H9 (cell line): Measurements from ENCODE around the gene AKT3. TPM values are rescaled to one million over a fixed set of nuclear protein-coding genes. Genes with fewer than 3 reads are reported as not detected.

Source experiments
- DNase-seq: peaks from one replicate; pipeline ENCODE4 v3.0.0-alpha.2; 2017
- H2AFZ ChIP-seq: one replicate; pipeline ENCODE4 v1.6.1; 2013; ENCODE audit warnings: mild to moderate bottlenecking, low read length, control low read depth, moderate library complexity
- H2AK5ac ChIP-seq: 2 replicates; pipeline ENCODE4 v1.6.1; 2013; ENCODE audit warnings: low read length, control low read depth, mixed read lengths; ENCODE audit not compliant: insufficient read length
- H2BK120ac ChIP-seq: one replicate; pipeline ENCODE4 v1.6.1; 2013; ENCODE audit warnings: low read depth, mild to moderate bottlenecking, low read length, control low read depth, inconsistent platforms; ENCODE audit not compliant: poor library complexity, severe bottlenecking
- H2BK12ac ChIP-seq: 2 replicates; pipeline ENCODE4 v1.6.1; 2013; ENCODE audit warnings: low read length, control low read depth, mixed read lengths, low read depth; ENCODE audit not compliant: insufficient read length
- H2BK15ac ChIP-seq: 2 replicates; pipeline ENCODE4 v1.6.1; 2013; ENCODE audit warnings: low read depth, low read length, control low read depth
- H2BK20ac ChIP-seq: one replicate; pipeline ENCODE4 v1.6.1; 2013; ENCODE audit warnings: low read depth, mild to moderate bottlenecking, low read length, control low read depth, inconsistent platforms; ENCODE audit not compliant: poor library complexity, severe bottlenecking
- H2BK5ac ChIP-seq: 2 replicates; pipeline ENCODE4 v1.6.1; 2013; ENCODE audit warnings: low read length, control low read depth, mixed read lengths; ENCODE audit not compliant: insufficient read length
- H3K14ac ChIP-seq: 2 replicates; pipeline ENCODE4 v1.6.1; 2013; ENCODE audit warnings: low read length, control low read depth; ENCODE audit not compliant: insufficient read depth
- H3K18ac ChIP-seq: 2 replicates; pipeline ENCODE4 v1.6.1; 2013; ENCODE audit warnings: low read depth, mild to moderate bottlenecking, mixed read lengths, low read length, control low read depth; ENCODE audit not compliant: insufficient read length
- H3K23ac ChIP-seq: 2 replicates; pipeline ENCODE4 v1.6.1; 2013; ENCODE audit warnings: low read length, control low read depth, mixed read lengths, low read depth; ENCODE audit not compliant: insufficient read length
- H3K23me2 ChIP-seq: 2 replicates; pipeline ENCODE4 v1.6.1; 2013; ENCODE audit warnings: low read depth, mild to moderate bottlenecking, mixed read lengths, low read length, control low read depth; ENCODE audit not compliant: insufficient read length, poor library complexity, severe bottlenecking
- H3K27ac ChIP-seq: 2 replicates; pipeline ENCODE4 v1.5.1; 2013; ENCODE audit warnings: low read length, control low read depth, mixed read lengths, low read depth; ENCODE audit not compliant: insufficient read length
- H3K27me3 ChIP-seq: 2 replicates; pipeline ENCODE4 v1.6.1; 2013; ENCODE audit warnings: low read length, control low read depth, inconsistent platforms; ENCODE audit not compliant: insufficient read depth
- H3K4ac ChIP-seq: 2 replicates; pipeline ENCODE4 v1.6.1; 2013; ENCODE audit warnings: low read depth, mild to moderate bottlenecking, control low read depth, inconsistent platforms, low read length, moderate library complexity
- H3K4me1 ChIP-seq: 2 replicates; pipeline ENCODE4 v1.6.1; 2013; ENCODE audit warnings: low read length, control low read depth, inconsistent platforms; ENCODE audit not compliant: insufficient read depth
- H3K4me2 ChIP-seq: 2 replicates; pipeline ENCODE4 v1.6.1; 2013; ENCODE audit warnings: low read length, control low read depth, mixed read lengths; ENCODE audit not compliant: insufficient read length, insufficient read depth
- H3K56ac ChIP-seq: 2 replicates; pipeline ENCODE4 v1.6.1; 2013; ENCODE audit warnings: low read depth, mild to moderate bottlenecking, mixed read lengths, low read length, control low read depth; ENCODE audit not compliant: insufficient read length
- H3K79me1 ChIP-seq: 2 replicates; pipeline ENCODE4 v1.6.1; 2013; ENCODE audit warnings: low read depth, mild to moderate bottlenecking, moderate library complexity, low read length, control low read depth, inconsistent platforms; ENCODE audit not compliant: insufficient read depth, poor library complexity, severe bottlenecking
- H3K79me2 ChIP-seq: 2 replicates; pipeline ENCODE4 v1.6.1; 2013; ENCODE audit warnings: low read length, control low read depth, inconsistent platforms; ENCODE audit not compliant: insufficient read depth
- H3K9ac ChIP-seq: 2 replicates; pipeline ENCODE4 v1.6.1; 2013; ENCODE audit warnings: low read length, control low read depth, mixed read lengths; ENCODE audit not compliant: insufficient read length; ENCODE audit errors: extremely low read depth
- H3K9me3 ChIP-seq: one replicate; pipeline ENCODE4 v1.6.1; 2013; ENCODE audit warnings: low read depth, low read length, inconsistent platforms; ENCODE audit not compliant: control insufficient read depth
- H3T11ph ChIP-seq: one replicate; pipeline ENCODE4 v1.6.1; 2013; ENCODE audit warnings: mild to moderate bottlenecking, low read length, control low read depth, inconsistent platforms
- H4K20me1 ChIP-seq: one replicate; pipeline ENCODE4 v1.6.1; 2013; ENCODE audit not compliant: control insufficient read depth, insufficient read length, insufficient read depth
- H4K5ac ChIP-seq: 2 replicates; pipeline ENCODE4 v1.6.1; 2013; ENCODE audit warnings: low read depth, mild to moderate bottlenecking, mixed read lengths, low read length, control low read depth; ENCODE audit not compliant: insufficient read length
- H4K8ac ChIP-seq: replicated peaks from 2 replicates; pipeline ENCODE4 v1.6.1; 2013; ENCODE audit warnings: low read length, control low read depth, mixed read lengths, low read depth; ENCODE audit not compliant: insufficient read length
- H4K91ac ChIP-seq: 2 replicates; pipeline ENCODE4 v1.6.1; 2013; ENCODE audit warnings: low read depth, mild to moderate bottlenecking, moderate library complexity, mixed read lengths, low read length, control low read depth; ENCODE audit not compliant: insufficient read length
- H3K27ac Mint-ChIP-seq, 3 experiments: 2 replicates in 2 of 3; 3 replicates in 1 of 3; pipeline ENCODE4 v1.8.0; 2020 to 2021; ENCODE audit warnings: mixed read lengths in 3 of 3, mild to moderate bottlenecking in 1 of 3, moderate library complexity in 1 of 3
- H3K27me3 Mint-ChIP-seq: 2 replicates; pipeline ENCODE4 v1.8.0; 2021; ENCODE audit warnings: low read depth, mild to moderate bottlenecking, moderate library complexity, mixed read lengths
- H3K36me3 Mint-ChIP-seq, 3 experiments: 2 replicates in 2 of 3; 3 replicates in 1 of 3; pipeline ENCODE4 v1.8.0; 2020 to 2021; ENCODE audit warnings: low read depth in 3 of 3, mixed read lengths in 3 of 3; ENCODE audit not compliant: insufficient read depth in 1 of 3
- H3K4me1 Mint-ChIP-seq, 2 experiments: 2 replicates each; pipeline ENCODE4 v1.8.0; 2020; ENCODE audit warnings: mixed read lengths in 2 of 2
- H3K4me3 Mint-ChIP-seq, 2 experiments: 2 replicates in 1 of 2; 3 replicates in 1 of 2; pipeline ENCODE4 v1.8.0; 2020 to 2021; ENCODE audit warnings: mild to moderate bottlenecking in 2 of 2, mixed read lengths in 2 of 2, moderate library complexity in 1 of 2
- H3K9me3 Mint-ChIP-seq, 2 experiments: 2 replicates in 1 of 2; 3 replicates in 1 of 2; pipeline ENCODE4 v1.8.0; 2020; ENCODE audit warnings: mild to moderate bottlenecking in 2 of 2, mixed read lengths in 2 of 2, moderate library complexity in 1 of 2
- WGBS: extraction: QIAGEN DNeasy Blood & Tissue Kit; methylation state at CpG from one replicate; pipeline ENCODE4 v1.1.7; 2013; ENCODE audit warnings: missing lambda C conversion rate, low lambda C conversion rate, mixed read lengths; ENCODE audit not compliant: insufficient read length; ENCODE audit errors: extremely low coverage; 5-methylcytosine and 5-hydroxymethylcytosine counted together
- total RNA-seq: library from RNA; stranded (reverse); gene quantifications from 2 replicates; pipeline ENCODE4 v1.2.1, GENCODE V29; 2021
- TF ChIP-seq, protein P1 (sequence below): fragments of 200-600 bp; sonication (generic); conservative IDR thresholded peaks from 3 replicates; pipeline ENCODE4 v1.8.0; 2021; ENCODE audit warnings: antibody characterized with exemption, mild to moderate bottlenecking

AKT3 gene
- total RNA-seq, 1 experiment from 2014 or later, result 27.8 TPM

DNA sequence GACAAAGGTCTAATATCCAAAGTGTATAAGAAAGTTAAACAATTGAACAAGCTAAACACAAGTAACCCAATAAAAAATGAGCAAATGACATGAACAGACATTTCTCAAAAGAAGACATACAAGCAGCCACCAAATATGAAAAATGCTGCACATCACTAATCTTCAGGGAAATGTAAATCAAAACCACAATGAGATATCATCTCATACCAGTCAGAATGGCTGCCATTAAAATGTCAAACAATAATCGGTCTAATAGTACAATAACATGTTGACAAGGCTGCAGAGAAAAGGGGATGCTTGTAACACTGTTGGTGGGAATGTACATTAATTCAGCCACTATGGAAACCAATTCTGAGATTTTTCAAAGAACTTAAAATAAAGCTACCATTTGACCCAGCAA, 264.1 kb downstream of the AKT3 start:
- H2BK5ac ChIP-seq, result no peak overlapping the region
- no peak overlapping the region for H3K4ac ChIP-seq
- H3K27me3 ChIP-seq, result no peaks in the 10 kb centered on the region
- H4K8ac ChIP-seq, result no peak overlapping the region
- no peak overlapping the region for H3K18ac ChIP-seq
- no peaks in the 10 kb centered on the region for H3K23me2 ChIP-seq
- no peak overlapping the region for H2BK12ac ChIP-seq
- no peaks in the 10 kb centered on the region for H3K4me1 Mint-ChIP-seq
- H2BK15ac ChIP-seq, result no peak overlapping the region
- no peak overlapping the region for H4K5ac ChIP-seq
- no peaks in the 10 kb centered on the region for H3K9me3 ChIP-seq
- H3K79me1 ChIP-seq, result no peaks in the 10 kb centered on the region
- H3K27me3 Mint-ChIP-seq, result no peaks in the 10 kb centered on the region; the same call in 1 of the 2 replicates
- H3K56ac ChIP-seq, result no peak overlapping the region
- H3K14ac ChIP-seq, result no peak overlapping the region
- no peak overlapping the region for H3K27ac Mint-ChIP-seq
- no peak overlapping the region for H4K91ac ChIP-seq
- H4K20me1 ChIP-seq, result no peaks in the 10 kb centered on the region
- no peaks in the 10 kb centered on the region for H3K4me1 ChIP-seq
- TF ChIP-seq, protein P1, sequence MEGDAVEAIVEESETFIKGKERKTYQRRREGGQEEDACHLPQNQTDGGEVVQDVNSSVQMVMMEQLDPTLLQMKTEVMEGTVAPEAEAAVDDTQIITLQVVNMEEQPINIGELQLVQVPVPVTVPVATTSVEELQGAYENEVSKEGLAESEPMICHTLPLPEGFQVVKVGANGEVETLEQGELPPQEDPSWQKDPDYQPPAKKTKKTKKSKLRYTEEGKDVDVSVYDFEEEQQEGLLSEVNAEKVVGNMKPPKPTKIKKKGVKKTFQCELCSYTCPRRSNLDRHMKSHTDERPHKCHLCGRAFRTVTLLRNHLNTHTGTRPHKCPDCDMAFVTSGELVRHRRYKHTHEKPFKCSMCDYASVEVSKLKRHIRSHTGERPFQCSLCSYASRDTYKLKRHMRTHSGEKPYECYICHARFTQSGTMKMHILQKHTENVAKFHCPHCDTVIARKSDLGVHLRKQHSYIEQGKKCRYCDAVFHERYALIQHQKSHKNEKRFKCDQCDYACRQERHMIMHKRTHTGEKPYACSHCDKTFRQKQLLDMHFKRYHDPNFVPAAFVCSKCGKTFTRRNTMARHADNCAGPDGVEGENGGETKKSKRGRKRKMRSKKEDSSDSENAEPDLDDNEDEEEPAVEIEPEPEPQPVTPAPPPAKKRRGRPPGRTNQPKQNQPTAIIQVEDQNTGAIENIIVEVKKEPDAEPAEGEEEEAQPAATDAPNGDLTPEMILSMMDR, result no peak
- no peak overlapping the region for H2BK20ac ChIP-seq
- no peak for DNase-seq
- no peak overlapping the region for H3K9ac ChIP-seq
- H3K27ac ChIP-seq, result no peak overlapping the region
- H3K4me2 ChIP-seq, result no peak overlapping the region
- H3T11ph ChIP-seq, result no peak overlapping the region
- no CpG with 5 or more reads among the region's 1 CpG for WGBS
- no peak overlapping the region for H2BK120ac ChIP-seq
- no peak overlapping the region for H2AFZ ChIP-seq
- no peak overlapping the region for H2AK5ac ChIP-seq
- no peaks in the 10 kb centered on the region for H3K79me2 ChIP-seq
- no peak overlapping the region for H3K23ac ChIP-seq
- H3K9me3 Mint-ChIP-seq, result peaks cover 33 to 36% of the 10 kb centered on the region in 2 experiments
- peaks cover 12 to 49% (median 25%) of the 10 kb centered on the region in 3 experiments for H3K36me3 Mint-ChIP-seq
- no peak overlapping the region for H3K4me3 Mint-ChIP-seq
